H1 (cell line): ENCODE measurements around the gene SSTR3. TPM values are rescaled to one million over a fixed set of nuclear protein-coding genes. Genes with fewer than 3 reads are reported as not detected.

Experiments used
- CTCF ChIA-PET: fragments of 300-600 bp; sonication (Branson Sonifier 250); formaldehyde crosslinking; loops from one replicate; lab custom pipeline; 2021; ENCODE audit not compliant: partially characterized antibody; lab: Charles Lee
- POLR2A ChIA-PET: fragments of 300-600 bp; sonication (Branson Sonifier 250); formaldehyde crosslinking; loops from one replicate; lab custom pipeline; 2021; ENCODE audit warnings: inconsistent platforms; ENCODE audit not compliant: partially characterized antibody; lab: Charles Lee
- DNase-seq, 2 experiments: peaks; one replicate each; pipeline versions ENCODE4 v3.0.0 to v3.0.0-alpha.2; 2010 to 2022; ENCODE audit warnings: low spot score in 2 of 2, low read depth in 1 of 2, mixed read lengths in 1 of 2
- FAIRE-seq: peaks from 2 replicates; lab custom pipeline; 2011; peaks lifted over from hg19 to GRCh38; lab: Jason Lieb, UNC
- H2AFZ ChIP-seq: 2 replicates; pipeline ENCODE4 v1.8.1; 2012; ENCODE audit warnings: low read length, inconsistent platforms
- H2AK5ac ChIP-seq: 2 replicates; pipeline ENCODE4 v1.6.1; 2013; ENCODE audit warnings: low read depth, low read length
- H2BK120ac ChIP-seq: replicated peaks from 2 replicates; pipeline ENCODE3; 2013; ENCODE audit warnings: low read depth, low read length, inconsistent platforms
- H2BK12ac ChIP-seq: 2 replicates; pipeline ENCODE4 v1.6.1; 2013; ENCODE audit warnings: low read depth, low read length
- H2BK15ac ChIP-seq: 2 replicates; pipeline ENCODE4 v1.6.1; 2013; ENCODE audit warnings: low read length
- H2BK20ac ChIP-seq: 2 replicates; pipeline ENCODE4 v1.6.1; 2013; ENCODE audit warnings: low read length
- H2BK5ac ChIP-seq: 2 replicates; pipeline ENCODE4 v1.6.1; 2013; ENCODE audit warnings: low read depth, low read length
- H3K14ac ChIP-seq: 2 replicates; pipeline ENCODE4 v1.6.1; 2013; ENCODE audit warnings: inconsistent platforms; ENCODE audit not compliant: insufficient read length
- H3K18ac ChIP-seq: 2 replicates; pipeline ENCODE4 v1.6.1; 2013; ENCODE audit warnings: low read length; ENCODE audit errors: extremely low read depth
- H3K23ac ChIP-seq: 2 replicates; pipeline ENCODE4 v1.6.1; 2013; ENCODE audit warnings: inconsistent platforms; ENCODE audit not compliant: insufficient read length
- H3K23me2 ChIP-seq: 2 replicates; pipeline ENCODE4 v1.6.1; 2013; ENCODE audit warnings: low read depth, low read length
- H3K27ac ChIP-seq: 2 replicates; pipeline ENCODE4 v1.6.1; 2011; ENCODE audit warnings: low read depth, low read length, inconsistent platforms
- H3K27me3 ChIP-seq, 4 experiments: replicated peaks in 1 of 4; 1 replicate in 1 of 4; 2 replicates in 3 of 4; pipeline versions ENCODE4 v1.6.1 to v1.8.1; 2011 to 2013; ENCODE audit warnings: low read length in 3 of 4, mild to moderate bottlenecking in 3 of 4, inconsistent platforms in 2 of 4, mixed read lengths in 2 of 4, moderate library complexity in 1 of 4; ENCODE audit not compliant: control insufficient read depth in 3 of 4, insufficient read depth in 3 of 4; ENCODE audit errors: extremely low read depth in 1 of 4
- H3K36me3 ChIP-seq, 4 experiments: 2 replicates each; pipeline versions ENCODE4 v1.6.1 to v1.8.1; 2011 to 2013; ENCODE audit warnings: mild to moderate bottlenecking in 4 of 4, low read length in 3 of 4, moderate library complexity in 2 of 4, control low read depth in 1 of 4, inconsistent platforms in 1 of 4; ENCODE audit not compliant: insufficient read depth in 4 of 4, control insufficient read depth in 2 of 4
- H3K4ac ChIP-seq: replicated peaks from 2 replicates; pipeline ENCODE3; 2013; ENCODE audit warnings: low read length, low read depth, mixed read lengths, inconsistent platforms; ENCODE audit not compliant: insufficient read length
- H3K4me1 ChIP-seq, 4 experiments: replicated peaks in 1 of 4; 1 replicate in 1 of 4; 2 replicates in 3 of 4; pipeline versions ENCODE4 v1.6.1 to v1.8.1; 2011 to 2013; ENCODE audit warnings: low read length in 3 of 4, inconsistent platforms in 2 of 4, mixed read lengths in 1 of 4; ENCODE audit not compliant: insufficient read depth in 4 of 4, control insufficient read depth in 3 of 4
- H3K4me2 ChIP-seq, 2 experiments: 2 replicates each; pipeline versions ENCODE4 v1.6.1 to v1.8.1; 2011 to 2013; ENCODE audit warnings: low read depth in 2 of 2, low read length in 2 of 2, control low read depth in 1 of 2, inconsistent platforms in 1 of 2, mild to moderate bottlenecking in 1 of 2; ENCODE audit not compliant: insufficient read depth in 1 of 2
- H3K4me3 ChIP-seq, 4 experiments: fragments of 200-600, 300-600 bp in 1 of 4; sonication (generic), shearing (Covaris generic), sonication (Bioruptor Twin) in 1 of 4; 2 replicates each; pipeline versions ENCODE4 v1.5.1 to v1.8.1; 2011 to 2016; ENCODE audit warnings: low read length in 4 of 4, low read depth in 3 of 4, control low read depth in 2 of 4, inconsistent platforms in 2 of 4, mild to moderate bottlenecking in 2 of 4, mixed read lengths in 1 of 4, moderate library complexity in 1 of 4; ENCODE audit not compliant: insufficient read depth in 2 of 4; ENCODE audit errors: extremely low read depth in 1 of 4
- H3K56ac ChIP-seq: replicated peaks from 2 replicates; pipeline ENCODE3; 2013; ENCODE audit warnings: low read depth, mild to moderate bottlenecking, mixed read lengths, low read length, inconsistent platforms; ENCODE audit not compliant: insufficient read length
- H3K79me1 ChIP-seq: 2 replicates; pipeline ENCODE4 v1.6.1; 2013; ENCODE audit warnings: low read depth, low read length, control low read depth
- H3K79me2 ChIP-seq, 2 experiments: 2 replicates each; pipeline versions ENCODE4 v1.6.1 to v1.8.1; 2012 to 2013; ENCODE audit warnings: low read length in 2 of 2, mild to moderate bottlenecking in 2 of 2, inconsistent platforms in 1 of 2; ENCODE audit not compliant: insufficient read depth in 2 of 2, control insufficient read depth in 1 of 2
- H3K9ac ChIP-seq, 4 experiments: replicated peaks in 1 of 4; 1 replicate in 1 of 4; 2 replicates in 3 of 4; pipeline versions ENCODE4 v1.6.1 to v1.8.1; 2011 to 2013; ENCODE audit warnings: low read depth in 3 of 4, low read length in 3 of 4, control low read depth in 2 of 4, mild to moderate bottlenecking in 2 of 4, moderate library complexity in 2 of 4, inconsistent platforms in 1 of 4; ENCODE audit errors: extremely low read depth in 1 of 4
- H3K9me3 ChIP-seq, 2 experiments: 2 replicates each; pipeline versions ENCODE4 v1.6.1 to v1.8.1; 2012 to 2013; ENCODE audit warnings: mild to moderate bottlenecking in 2 of 2, moderate library complexity in 2 of 2, control low read depth in 1 of 2, inconsistent platforms in 1 of 2, low read depth in 1 of 2, low read length in 1 of 2, mixed read lengths in 1 of 2; ENCODE audit not compliant: insufficient read depth in 2 of 2
- H4K20me1 ChIP-seq, 2 experiments: replicated peaks in 1 of 2; 2 replicates each; pipeline versions ENCODE3 to v1.8.1; 2011 to 2013; ENCODE audit warnings: inconsistent platforms in 2 of 2, low read length in 2 of 2, mild to moderate bottlenecking in 1 of 2; ENCODE audit not compliant: insufficient read depth in 2 of 2, control insufficient read depth in 1 of 2
- H4K5ac ChIP-seq: 2 replicates; pipeline ENCODE4 v1.6.1; 2013; ENCODE audit warnings: low read length, low read depth, mixed read lengths, inconsistent platforms; ENCODE audit not compliant: insufficient read length
- H4K8ac ChIP-seq: 2 replicates; pipeline ENCODE4 v1.8.0; 2013; ENCODE audit warnings: mild to moderate bottlenecking, moderate library complexity, low read length, inconsistent platforms; ENCODE audit not compliant: insufficient read depth; ENCODE audit errors: extremely low read depth
- H4K91ac ChIP-seq: replicated peaks from 2 replicates; pipeline ENCODE3; 2013; ENCODE audit warnings: low read length, mixed read lengths, inconsistent platforms; ENCODE audit not compliant: insufficient read length
- CTBP2 ChIP-seq: IDR thresholded peaks from 2 replicates; pipeline ENCODE4 v1.7.0; 2011; ENCODE audit warnings: borderline replicate concordance, mild to moderate bottlenecking, moderate library complexity, mixed read lengths, low read length; ENCODE audit not compliant: insufficient read depth, insufficient read length
- EGR1 ChIP-seq: IDR thresholded peaks from 2 replicates; pipeline ENCODE4 v1.6.1; 2011; ENCODE audit warnings: low read depth, low read length, borderline replicate concordance
- EP300 ChIP-seq, 2 experiments: IDR thresholded peaks; 1 replicate in 1 of 2; 2 replicates in 1 of 2; pipeline ENCODE4 v1.6.1; 2011 to 2012; ENCODE audit warnings: low read depth in 2 of 2, low read length in 2 of 2, mild to moderate bottlenecking in 2 of 2, borderline replicate concordance in 1 of 2, inconsistent platforms in 1 of 2, moderate library complexity in 1 of 2
- POLR2A ChIP-seq, 2 experiments: IDR thresholded peaks; 1 replicate in 1 of 2; 2 replicates in 1 of 2; pipeline ENCODE4 v1.6.1; 2011; ENCODE audit warnings: low read depth in 2 of 2, low read length in 2 of 2, mild to moderate bottlenecking in 2 of 2; ENCODE audit errors: control extremely low read depth in 1 of 2
- RBBP5 ChIP-seq: IDR thresholded peaks from 2 replicates; pipeline ENCODE4 v1.7.1; 2012; ENCODE audit warnings: low read depth, mild to moderate bottlenecking, inconsistent platforms, low read length, moderate library complexity, borderline replicate concordance
- RNF2 ChIP-seq: fragments of 200-900, 300-1000 bp; sonication (generic); IDR thresholded peaks from 2 replicates; pipeline ENCODE4 v1.7.1; 2016; ENCODE audit warnings: borderline replicate concordance, low read depth, mild to moderate bottlenecking, antibody characterized with exemption, low read length; ENCODE audit not compliant: poor library complexity, severe bottlenecking; ENCODE audit errors: missing control alignments
- SUZ12 ChIP-seq: fragments of 200-600 bp; sonication (generic); IDR thresholded peaks from 2 replicates; pipeline ENCODE4 v1.6.1; 2012; ENCODE audit warnings: mild to moderate bottlenecking, inconsistent platforms, low read length, moderate library complexity, mixed read lengths
- TAF7 ChIP-seq: optimal IDR thresholded peaks from 2 replicates; pipeline ENCODE3; 2011; ENCODE audit warnings: low read depth, mild to moderate bottlenecking, inconsistent platforms, low read length, moderate library complexity, borderline replicate concordance
- YY1 ChIP-seq: IDR thresholded peaks from 2 replicates; pipeline ENCODE4 v1.6.1; 2011; ENCODE audit warnings: low read depth, mild to moderate bottlenecking, low read length
- WGBS, 2 experiments: shearing (Covaris generic) in 1 of 2; methylation state at CpG; one replicate each; pipeline versions ENCODE4 v1.1.6 to v1.1.7; 2013 to 2015; ENCODE audit warnings: low lambda C conversion rate in 2 of 2, mixed read lengths in 2 of 2, inconsistent platforms in 1 of 2, low coverage in 1 of 2, missing lambda C conversion rate in 1 of 2; ENCODE audit not compliant: insufficient replicate concordance in 2 of 2, insufficient coverage in 1 of 2, insufficient read length in 1 of 2; ENCODE audit errors: extremely low coverage in 1 of 2, missing lambda C conversion rate in 1 of 2; 5-methylcytosine and 5-hydroxymethylcytosine counted together
- polyA plus RNA-seq, 7 experiments: library from polyadenylated mRNA; depleted of rRNA in 3 of 7; stranded (reverse) in 5 of 7; unstranded in 2 of 7; fragments of >200 nt in 5 of 7; fragments of 200-250 nt in 2 of 7; gene quantifications; 1 replicate in 5 of 7; 2 replicates in 1 of 7; 4 replicates in 1 of 7; pipeline versions ENCODE4 v1.2.1 to v1.2.3, GENCODE V29; 2011 to 2013; ENCODE audit warnings: missing spikeins in 2 of 7, mixed read lengths in 2 of 7
- total RNA-seq: library from RNA; stranded (reverse); fragmentation: NEBNext Ultra II Directional; extraction: Animal tissue kit (Norgen Biotek cat#: 25700); gene quantifications from 2 replicates; pipeline ENCODE4 v1.2.1, GENCODE V29; 2021

Gene SSTR3
- total and polyA plus RNA-seq, 2 of the 8 experiments (the other 6 are each of a cell fraction or from before 2014, with no cell fraction given), result 0.22 to 0.77 TPM

- peaks cover 0 to 8% (median 0%) of the 10 kb centered on the region in 4 experiments; a peak in 2 of 8 replicates for H3K36me3 ChIP-seq
- peak within 1 kb of the TSS; percentile 84 for H4K91ac ChIP-seq
- H3K18ac ChIP-seq, result peak within 1 kb of the TSS; percentile 98
- H3K4me3 ChIP-seq, result peak within 1 kb of the TSS; percentile 20 to 53 (median 38); a peak in 5 of 8 replicates
- H3K9ac ChIP-seq, result peak within 1 kb of the TSS in 1 of 4 experiments; percentile 35; a peak in 2 of 7 replicates
- 29% methylated on average over 12 of the region's 17 CpGs; no CpG with 5 or more reads in 1 of the 2 experiments for WGBS, 2 experiments
- no peaks in the 10 kb centered on the region for H3K79me1 ChIP-seq
- H2BK12ac ChIP-seq, result peak within 1 kb of the TSS; percentile 98
- peaks cover 4 to 6% of the 10 kb centered on the region in 2 experiments; a peak in 3 of 4 replicates for H3K9me3 ChIP-seq
- peak within 1 kb of the TSS; percentile 96; the same call in 1 of the 2 replicates for H2BK5ac ChIP-seq
- peak within 1 kb of the TSS; percentile 36 for H2BK120ac ChIP-seq
- no peak within 1 kb of the TSS for H3K23ac ChIP-seq
- peak within 1 kb of the TSS; percentile 75 for H3K4ac ChIP-seq
- DNase-seq, result peak in 1 of 2 experiments; percentile 78
- H2BK20ac ChIP-seq, result peak within 1 kb of the TSS; percentile 29
- H4K8ac ChIP-seq, result peak within 1 kb of the TSS; percentile 85
- peak within 1 kb of the TSS; percentile 8 for H3K14ac ChIP-seq
- ChIA-PET POLR2A (interaction anchor here (1.1 to 2.0 kb wide), 5 partner anchors 9 to 22 kb away, joined by 3 to 14 read pairs (median 4); no protein-coding TSS in a partner anchor), CTCF (interaction anchor here (1.1 to 5.8 kb wide), 2 partner anchors 9 to 62 kb away, joined by 3 to 29 read pairs; no protein-coding TSS in a partner anchor)
- H3K27ac ChIP-seq, result peak within 1 kb of the TSS; percentile 66
- peak within 1 kb of the TSS; percentile 65 to 73 for H3K4me2 ChIP-seq
- H4K20me1 ChIP-seq, result no peaks in the 10 kb centered on the region
- H3K79me2 ChIP-seq, result no peaks in the 10 kb centered on the region
- no peaks in the 10 kb centered on the region for H3K27me3 ChIP-seq
- H3K23me2 ChIP-seq, result peaks cover 3% of the 10 kb centered on the region; the same call in 1 of the 2 replicates
- peak within 1 kb of the TSS; percentile 42 for H3K56ac ChIP-seq
- FAIRE-seq, result no peak
- peak within 1 kb of the TSS; percentile 43; the same call in 1 of the 2 replicates for H2AK5ac ChIP-seq
- peaks cover 7 to 23% (median 15%) of the 10 kb centered on the region in 4 experiments for H3K4me1 ChIP-seq
- peak within 1 kb of the TSS; percentile 41 for H4K5ac ChIP-seq
- H2AFZ ChIP-seq, result 0 out of 2 replicates have a peak within 1 kb of the TSS, but pooled peaks have one; percentile 12
- peak within 1 kb of the TSS; percentile 34 for H2BK15ac ChIP-seq
- TF ChIP-seq RBBP5, result no peak; the same call in 1 of the 2 replicates
- TF ChIP-seq CTBP2, result peak; percentile 100
- peak in 1 of 2 experiments; percentile 53; a peak in 1 of 3 replicates for TF ChIP-seq POLR2A (IDR thresholded peaks at IDR 0.05; ENCODE audit: control extremely low read depth in 1 of 2, low read depth in 2 of 2, low read length in 2 of 2)
- TF ChIP-seq YY1, result peak; percentile 53; the same call in 1 of the 2 replicates
- no peak for TF ChIP-seq RNF2
- 0 out of 3 replicates have a peak, but pooled peaks of 1 of the 2 experiments have one; percentile 19 for TF ChIP-seq EP300 (IDR thresholded peaks at IDR 0.05; ENCODE audit: borderline replicate concordance in 1 of 2, low read depth in 2 of 2, low read length in 2 of 2)
- TF ChIP-seq SUZ12, result peak; percentile 79; the same call in 1 of the 2 replicates
- TF ChIP-seq TAF7, result peak; percentile 63
- peak; percentile 98 for TF ChIP-seq EGR1
Measured at GRCh38 chr22:37187891-37188761, 24.2 kb downstream of the SSTR3 start, which contains the start of gene C1QTNF6. Gene C1QTNF6, minus strand, starts transcription at chr22:37188247. Its CDS starts 34 bp downstream, at chr22:37188213.
